ENCODE data around the gene LYPD6B. TPM values are rescaled to one million over a fixed set of nuclear protein-coding genes. Genes with fewer than 3 reads are reported as not detected.

Gene LYPD6B
- polyA plus RNA-seq, 3 donors, result not detected

DNA sequence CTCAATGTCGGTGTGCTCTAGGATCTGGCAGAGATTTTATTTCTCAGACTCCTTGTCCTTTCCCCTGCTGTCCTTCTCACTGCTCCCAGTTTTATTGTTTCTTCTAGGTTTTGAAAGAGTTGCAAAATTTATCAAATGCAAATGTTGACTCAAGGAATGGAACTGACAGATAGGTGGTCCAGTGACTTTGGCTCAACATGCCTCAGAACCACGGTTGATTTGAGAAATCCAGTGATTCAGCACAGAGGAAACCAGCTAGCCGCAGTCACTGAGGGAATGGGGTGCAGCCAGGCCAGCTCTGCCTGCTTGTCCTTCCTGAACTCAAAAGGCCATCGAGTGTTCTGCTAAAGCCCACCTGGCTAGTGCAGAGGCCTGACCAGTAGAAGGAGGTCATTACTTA lies 166.2 kb downstream of the LYPD6B start:
- Mint-ChIP-seq H3K4me1 (peaks cover 5% of the 10 kb centered on the region), H3K36me3 (no peaks in the 10 kb centered on the region)

DNA sequence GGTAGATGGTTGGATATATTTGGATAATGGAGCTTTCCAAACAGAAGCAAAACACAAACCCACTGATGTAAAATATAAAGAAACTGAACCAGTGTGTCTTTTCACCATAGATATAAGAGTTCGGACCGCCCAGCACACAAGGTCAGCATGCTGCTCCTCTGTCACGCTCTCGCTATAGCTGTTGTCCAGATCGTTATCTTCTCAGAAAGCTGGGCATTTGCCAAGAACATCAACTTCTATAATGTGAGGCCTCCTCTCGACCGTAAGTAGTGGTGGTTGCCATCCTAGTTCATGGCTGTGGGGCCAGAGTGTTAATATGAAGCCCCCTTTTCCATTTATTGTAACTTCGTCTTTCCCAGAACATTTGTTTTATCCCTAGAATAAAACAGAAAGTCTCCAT lies 166.6 kb downstream of the LYPD6B start:
- no peak overlapping the region for H2AFZ ChIP-seq (ENCODE audit: insufficient read depth, low read depth, low read length, poor library complexity, severe bottlenecking)
- no peak overlapping the region for H3K4me3 Mint-ChIP-seq
- peaks cover 0 to 4% (median 3%) of the 10 kb centered on the region in 3 donors for H3K27me3 Mint-ChIP-seq (ENCODE audit: low read depth in 3 of 3)
- 96% methylated on average over 5 of the region's 8 CpGs for WGBS (ENCODE audit: insufficient coverage)
- no peaks in the 10 kb centered on the region for H4K20me1 ChIP-seq (ENCODE audit: insufficient read depth, low read length)
- no peaks in the 10 kb centered on the region for H3K79me2 ChIP-seq (ENCODE audit: insufficient read depth, low read length)
- no peaks in the 10 kb centered on the region for H3K36me3 ChIP-seq (replicated peaks in 1 of 2; ENCODE audit: control insufficient read depth in 1 of 2, insufficient read depth in 2 of 2, low read length in 2 of 2)
- no peak overlapping the region for H3K4me2 ChIP-seq (replicated peaks; ENCODE audit: extremely low read depth, low read length, poor library complexity, severe bottlenecking)
- no peak overlapping the region for H3K4me3 ChIP-seq (replicated peaks in 1 of 3; ENCODE audit: low read depth in 2 of 3, low read length in 3 of 3)
- intact Hi-C loops (cut with micrococcal nuclease), result no loop called here
- H3K9me3 ChIP-seq (replicated peaks in 1 of 2; ENCODE audit: control insufficient read depth in 1 of 2, insufficient read depth in 1 of 2, low read length in 2 of 2), result no peaks in the 10 kb centered on the region
- peaks cover 0 to 4% (median 0%) of the 10 kb centered on the region in 7 donors for H3K9me3 Mint-ChIP-seq
- H3K4me1 Mint-ChIP-seq, result peaks cover 2% of the 10 kb centered on the region
- H3K27me3 ChIP-seq (ENCODE audit: control insufficient read depth in 2 of 2, insufficient read depth in 2 of 2, low read length in 2 of 2), result no peaks in the 10 kb centered on the region
- no peak overlapping the region for H3K27ac Mint-ChIP-seq
- no peak overlapping the region for H3K9ac ChIP-seq (ENCODE audit: insufficient read depth, low read length, poor library complexity, severe bottlenecking)
- no peaks in the 10 kb centered on the region for H3K36me3 Mint-ChIP-seq
- no peak for DNase-seq
- H3K4me1 ChIP-seq (ENCODE audit: control insufficient read depth in 1 of 2, insufficient read depth in 2 of 2, low read length in 2 of 2), result no peaks in the 10 kb centered on the region
- TF ChIP-seq, protein P1, sequence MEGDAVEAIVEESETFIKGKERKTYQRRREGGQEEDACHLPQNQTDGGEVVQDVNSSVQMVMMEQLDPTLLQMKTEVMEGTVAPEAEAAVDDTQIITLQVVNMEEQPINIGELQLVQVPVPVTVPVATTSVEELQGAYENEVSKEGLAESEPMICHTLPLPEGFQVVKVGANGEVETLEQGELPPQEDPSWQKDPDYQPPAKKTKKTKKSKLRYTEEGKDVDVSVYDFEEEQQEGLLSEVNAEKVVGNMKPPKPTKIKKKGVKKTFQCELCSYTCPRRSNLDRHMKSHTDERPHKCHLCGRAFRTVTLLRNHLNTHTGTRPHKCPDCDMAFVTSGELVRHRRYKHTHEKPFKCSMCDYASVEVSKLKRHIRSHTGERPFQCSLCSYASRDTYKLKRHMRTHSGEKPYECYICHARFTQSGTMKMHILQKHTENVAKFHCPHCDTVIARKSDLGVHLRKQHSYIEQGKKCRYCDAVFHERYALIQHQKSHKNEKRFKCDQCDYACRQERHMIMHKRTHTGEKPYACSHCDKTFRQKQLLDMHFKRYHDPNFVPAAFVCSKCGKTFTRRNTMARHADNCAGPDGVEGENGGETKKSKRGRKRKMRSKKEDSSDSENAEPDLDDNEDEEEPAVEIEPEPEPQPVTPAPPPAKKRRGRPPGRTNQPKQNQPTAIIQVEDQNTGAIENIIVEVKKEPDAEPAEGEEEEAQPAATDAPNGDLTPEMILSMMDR (IDR thresholded peaks at IDR 0.05), result no peak
- no peak overlapping the region for H3K27ac ChIP-seq (ENCODE audit: low read depth in 1 of 2, low read length in 2 of 2)

More for the DNA sequence above, 166.2 kb downstream of the LYPD6B start:
- intact Hi-C loops (cut with micrococcal nuclease), result no loop called here
- Histone ChIP-seq H3K9me3 (replicated peaks in 1 of 2; ENCODE audit: control insufficient read depth in 1 of 2, insufficient read depth in 1 of 2, low read length in 2 of 2) (no peaks in the 10 kb centered on the region), H2AFZ (ENCODE audit: insufficient read depth, low read depth, low read length, poor library complexity, severe bottlenecking) (no peak overlapping the region), H3K27me3 (ENCODE audit: control insufficient read depth in 2 of 2, insufficient read depth in 2 of 2, low read length in 2 of 2) (no peaks in the 10 kb centered on the region), H3K36me3 (replicated peaks in 1 of 2; ENCODE audit: control insufficient read depth in 1 of 2, insufficient read depth in 2 of 2, low read length in 2 of 2) (no peaks in the 10 kb centered on the region), H3K4me3 (replicated peaks in 1 of 3; ENCODE audit: low read depth in 2 of 3, low read length in 3 of 3) (no peak overlapping the region), H3K9ac (ENCODE audit: insufficient read depth, low read length, poor library complexity, severe bottlenecking) (no peak overlapping the region), H3K4me2 (replicated peaks; ENCODE audit: extremely low read depth, low read length, poor library complexity, severe bottlenecking) (no peak overlapping the region), H3K79me2 (ENCODE audit: insufficient read depth, low read length) (no peaks in the 10 kb centered on the region), H4K20me1 (ENCODE audit: insufficient read depth, low read length) (no peaks in the 10 kb centered on the region), H3K27ac (ENCODE audit: low read depth in 1 of 2, low read length in 2 of 2) (no peak overlapping the region), H3K4me1 (ENCODE audit: control insufficient read depth in 1 of 2, insufficient read depth in 2 of 2, low read length in 2 of 2) (no peaks in the 10 kb centered on the region)
- TF ChIP-seq, protein P1 (IDR thresholded peaks at IDR 0.05), result no peak
- 75% methylated on average over 3 of the region's 4 CpGs for WGBS (ENCODE audit: insufficient coverage)
- DNase-seq, result no peak
- H3K9me3 Mint-ChIP-seq, result peaks cover 0 to 4% (median 0%) of the 10 kb centered on the region in 7 donors
- H3K4me3 Mint-ChIP-seq, result no peak overlapping the region
- peaks cover 0 to 4% (median 3%) of the 10 kb centered on the region in 3 donors for H3K27me3 Mint-ChIP-seq (ENCODE audit: low read depth in 3 of 3)
- H3K27ac Mint-ChIP-seq, result no peak overlapping the region
